Endothelial cell of umbilical vein (primary cell): ENCODE data around the gene THEMIS2.

Experiments used
- EZH2 ChIP-seq: IDR thresholded peaks from 2 replicates; pipeline ENCODE4 v1.6.1; 2012; ENCODE audit warnings: borderline replicate concordance, low read depth, mild to moderate bottlenecking, moderate library complexity, low read length, inconsistent platforms; ENCODE audit not compliant: severe bottlenecking
- POLR2A ChIP-seq: IDR thresholded peaks from 2 replicates; pipeline ENCODE4 v1.6.1; 2012; ENCODE audit warnings: low read depth, mild to moderate bottlenecking, control low read depth, low read length
- TF ChIP-seq, protein P1 (sequence below), 2 donors: IDR thresholded peaks; 1 replicate in 1 of 2; 2 replicates in 1 of 2; pipeline ENCODE4 v1.5.1; 2011; ENCODE audit warnings: low read length in 2 of 2, mild to moderate bottlenecking in 2 of 2, moderate library complexity in 2 of 2, control low read depth in 1 of 2, inconsistent platforms in 1 of 2, low read depth in 1 of 2; ENCODE audit not compliant: insufficient read depth in 1 of 2; ENCODE audit errors: extremely low read depth in 1 of 2

DNA sequence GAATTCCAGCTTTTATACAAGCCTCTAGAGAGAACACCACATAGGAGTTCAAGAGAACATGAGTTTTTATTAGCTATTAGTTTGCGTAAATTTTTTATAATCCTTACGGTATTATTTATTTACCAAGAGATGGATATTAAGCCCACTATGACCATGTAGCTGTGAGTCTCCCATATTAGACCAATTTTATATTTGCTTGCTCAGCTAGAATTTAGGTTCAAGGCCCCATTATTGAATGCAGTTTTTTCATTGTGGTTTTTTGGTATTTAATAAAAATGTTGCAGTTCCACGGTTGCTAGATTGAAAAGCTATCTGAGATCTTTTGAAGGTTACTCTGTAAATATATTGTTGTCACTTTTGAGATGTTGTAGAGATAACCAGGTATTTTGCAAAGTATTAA lies 38.9 kb upstream of the THEMIS2 start:
- TF ChIP-seq, protein P1, sequence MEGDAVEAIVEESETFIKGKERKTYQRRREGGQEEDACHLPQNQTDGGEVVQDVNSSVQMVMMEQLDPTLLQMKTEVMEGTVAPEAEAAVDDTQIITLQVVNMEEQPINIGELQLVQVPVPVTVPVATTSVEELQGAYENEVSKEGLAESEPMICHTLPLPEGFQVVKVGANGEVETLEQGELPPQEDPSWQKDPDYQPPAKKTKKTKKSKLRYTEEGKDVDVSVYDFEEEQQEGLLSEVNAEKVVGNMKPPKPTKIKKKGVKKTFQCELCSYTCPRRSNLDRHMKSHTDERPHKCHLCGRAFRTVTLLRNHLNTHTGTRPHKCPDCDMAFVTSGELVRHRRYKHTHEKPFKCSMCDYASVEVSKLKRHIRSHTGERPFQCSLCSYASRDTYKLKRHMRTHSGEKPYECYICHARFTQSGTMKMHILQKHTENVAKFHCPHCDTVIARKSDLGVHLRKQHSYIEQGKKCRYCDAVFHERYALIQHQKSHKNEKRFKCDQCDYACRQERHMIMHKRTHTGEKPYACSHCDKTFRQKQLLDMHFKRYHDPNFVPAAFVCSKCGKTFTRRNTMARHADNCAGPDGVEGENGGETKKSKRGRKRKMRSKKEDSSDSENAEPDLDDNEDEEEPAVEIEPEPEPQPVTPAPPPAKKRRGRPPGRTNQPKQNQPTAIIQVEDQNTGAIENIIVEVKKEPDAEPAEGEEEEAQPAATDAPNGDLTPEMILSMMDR (IDR thresholded peaks at IDR 0.05; ENCODE audit: extremely low read depth in 1 of 2, insufficient read depth in 1 of 2, low read depth in 1 of 2, low read length in 2 of 2) = no peak
- TF ChIP-seq EZH2 = no peak
- no peak for TF ChIP-seq POLR2A
